Vagina (tissue), 2 donors: ENCODE data around the gene ZNF189. TPM values are rescaled to one million over a fixed set of nuclear protein-coding genes. Genes with fewer than 3 reads are reported as not detected.

Experiments used
- DNase-seq, 2 donors: peaks; one replicate each; pipeline ENCODE4 v3.0.0-alpha.2; 2017; ENCODE audit errors: extremely low spot score in 2 of 2
- H3K27ac ChIP-seq: fragments of 200-600 bp; sonication (generic); one replicate; pipeline ENCODE4 v1.5.1; 2019
- H3K27me3 ChIP-seq: fragments of 200-600 bp; sonication (generic); one replicate; pipeline ENCODE4 v1.5.1; 2019
- H3K36me3 ChIP-seq, 2 donors: fragments of 200-600 bp; sonication (generic); one replicate each; pipeline ENCODE4 v1.5.1; 2017 to 2019
- H3K4me1 ChIP-seq: fragments of 200-600 bp; sonication (generic); one replicate; pipeline ENCODE4 v1.5.1; 2019
- H3K4me3 ChIP-seq, 2 donors: fragments of 200-600 bp; sonication (generic); 1 replicate in 1 of 2; 2 replicates in 1 of 2; pipeline ENCODE4 v1.5.1; 2016 to 2019
- H3K9me3 ChIP-seq: fragments of 200-600 bp; sonication (generic); one replicate; pipeline ENCODE4 v1.5.1; 2019
- CTCF ChIP-seq, 3 experiments: fragments of 450-650 bp in 2 of 3; fragments of 200-600 bp in 1 of 3; sonication (generic) in 1 of 3; IDR thresholded peaks; one replicate each; pipeline ENCODE4 v1.5.1; 2017 to 2019; ENCODE audit warnings: antibody characterized with exemption in 3 of 3, mild to moderate bottlenecking in 2 of 3, moderate library complexity in 2 of 3
- POLR2A ChIP-seq, 2 donors: fragments of 450-650 bp; IDR thresholded peaks; one replicate each; pipeline ENCODE4 v1.6.1; 2017; ENCODE audit warnings: antibody characterized with exemption in 2 of 2, mild to moderate bottlenecking in 2 of 2, moderate library complexity in 2 of 2
- POLR2AphosphoS5 ChIP-seq, 2 donors: sonication (generic); formaldehyde crosslinking; IDR thresholded peaks; one replicate each; pipeline ENCODE4 v1.9.0; 2017; ENCODE audit warnings: antibody characterized with exemption in 2 of 2, mild to moderate bottlenecking in 2 of 2, low read depth in 1 of 2; ENCODE audit not compliant: insufficient read depth in 1 of 2
- intact Hi-C: fragments of 100-400 bp; cut with DNase I; formaldehyde crosslinking; loops from one replicate; pipeline ENCODE4 v1.15.1; 2023
- total RNA-seq: library from RNA; depleted of rRNA; stranded (reverse); fragments of >200 nt; gene quantifications from one replicate; pipeline ENCODE4 v1.2.3, GENCODE V29; 2016

Gene ZNF189
- total RNA-seq, 1 donor from 2014 or later: 12.5 TPM

DNA sequence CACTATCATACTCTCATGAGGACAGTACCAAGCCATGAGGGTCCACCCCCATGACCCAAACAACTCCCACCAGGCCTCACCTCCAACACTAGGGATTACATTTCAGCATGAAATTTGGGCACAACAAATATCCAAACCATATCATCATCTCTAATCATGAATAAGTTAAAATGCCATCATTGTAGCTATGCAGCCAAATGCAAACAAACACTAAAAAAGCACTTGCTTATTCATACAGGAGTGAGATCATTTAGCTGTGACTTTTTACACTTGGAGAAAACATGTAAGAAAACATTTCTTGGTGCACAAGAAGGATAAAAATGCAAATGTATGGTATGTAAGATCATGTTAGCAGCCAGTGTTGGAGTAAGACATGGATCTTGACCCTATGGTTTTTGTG is 38.0 kb upstream of the ZNF189 start:
- Histone ChIP-seq H3K9me3 (no peaks in the 10 kb centered on the region), H3K27me3 (no peaks in the 10 kb centered on the region), H3K4me3 (no peak overlapping the region), H3K27ac (no peak overlapping the region), H3K36me3 (no peaks in the 10 kb centered on the region), H3K4me1 (no peaks in the 10 kb centered on the region)
- TF ChIP-seq CTCF (IDR thresholded peaks at IDR 0.05): no peak
- DNase-seq: no peak
- intact Hi-C loops: loop anchor here (10.0 kb wide), 1 partner anchor 916 kb away; no protein-coding TSS in a partner anchor

GRCh38 chr9:101362450-101362849 is 36.2 kb upstream of the ZNF189 start:
- Histone ChIP-seq H3K27ac (no peak overlapping the region), H3K4me3 (no peak overlapping the region), H3K36me3 (no peaks in the 10 kb centered on the region), H3K27me3 (no peaks in the 10 kb centered on the region), H3K4me1 (no peaks in the 10 kb centered on the region), H3K9me3 (no peaks in the 10 kb centered on the region)
- no peak for DNase-seq
- TF ChIP-seq CTCF (IDR thresholded peaks at IDR 0.05) (no peak), POLR2A (IDR thresholded peaks at IDR 0.05) (no peak), POLR2AphosphoS5 (IDR thresholded peaks at IDR 0.05; ENCODE audit: insufficient read depth in 1 of 2, low read depth in 1 of 2) (no peak)
- intact Hi-C loops: loop anchor here (10.0 kb wide), 1 partner anchor 918 kb away; no protein-coding TSS in a partner anchor

- Histone ChIP-seq H3K27ac (no peak overlapping the region), H3K36me3 (no peaks in the 10 kb centered on the region), H3K9me3 (no peaks in the 10 kb centered on the region), H3K27me3 (no peaks in the 10 kb centered on the region), H3K4me1 (no peaks in the 10 kb centered on the region), H3K4me3 (no peak overlapping the region)
- intact Hi-C loops: loop anchor here (10.0 kb wide), 1 partner anchor 920 kb away; no protein-coding TSS in a partner anchor
- TF ChIP-seq POLR2A (IDR thresholded peaks at IDR 0.05) (no peak), POLR2AphosphoS5 (IDR thresholded peaks at IDR 0.05; ENCODE audit: insufficient read depth in 1 of 2, low read depth in 1 of 2) (no peak), CTCF (IDR thresholded peaks at IDR 0.05) (no peak)
- DNase-seq: no peak
Observed at GRCh38 chr9:101365181-101365580, 33.5 kb upstream of the ZNF189 start.

DNA sequence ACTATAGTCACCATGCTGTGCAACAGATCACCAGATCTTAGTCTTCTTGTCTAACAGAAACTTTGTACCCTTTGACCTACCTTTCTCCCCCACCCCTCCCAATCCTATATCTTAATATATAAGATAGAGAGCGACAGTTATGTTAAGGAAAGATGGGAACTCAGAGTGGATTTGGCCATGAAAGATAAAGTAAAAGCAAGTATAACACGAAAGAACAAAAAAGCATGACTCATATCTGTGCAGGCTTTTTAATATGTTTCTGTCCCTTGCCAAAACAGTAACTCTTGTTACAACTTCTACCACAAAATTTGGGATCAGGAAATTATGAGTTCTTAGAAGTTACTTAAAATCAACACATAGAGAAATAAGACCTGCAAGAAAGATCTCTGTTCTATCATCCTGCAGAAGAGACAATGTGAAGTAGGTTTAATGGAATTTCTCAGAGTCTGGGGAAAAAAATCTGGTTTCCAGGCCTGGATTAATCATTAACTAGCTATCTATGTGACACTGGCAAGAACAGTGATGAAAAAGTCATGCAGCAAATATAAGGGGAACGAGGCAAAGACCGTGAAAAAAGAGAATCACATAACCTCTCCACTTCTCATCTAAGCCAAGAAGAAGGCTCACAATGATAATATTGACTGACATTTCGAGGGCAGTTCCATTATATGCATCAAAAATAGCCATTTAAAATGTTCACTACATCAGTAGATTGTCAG is 32.5 kb upstream of the ZNF189 start:
- H3K36me3 ChIP-seq: no peaks in the 10 kb centered on the region
- TF ChIP-seq POLR2AphosphoS5 (IDR thresholded peaks at IDR 0.05; ENCODE audit: insufficient read depth in 1 of 2, low read depth in 1 of 2): no peak
- no peak for TF ChIP-seq CTCF (IDR thresholded peaks at IDR 0.05)
- TF ChIP-seq POLR2A (IDR thresholded peaks at IDR 0.05): no peak
- intact Hi-C loops: loop anchor here (10.0 kb wide), 1 partner anchor 921 kb away; no protein-coding TSS in a partner anchor

GRCh38 chr9:101367323-101367722 is 31.3 kb upstream of the ZNF189 start:
- Histone ChIP-seq H3K4me1 (no peaks in the 10 kb centered on the region), H3K4me3 (no peak overlapping the region), H3K27ac (no peak overlapping the region), H3K9me3 (no peaks in the 10 kb centered on the region), H3K36me3 (no peaks in the 10 kb centered on the region), H3K27me3 (no peaks in the 10 kb centered on the region)
- no peak for DNase-seq
- intact Hi-C loops: loop anchor here (10.0 kb wide), 1 partner anchor 923 kb away; no protein-coding TSS in a partner anchor
- TF ChIP-seq POLR2A (IDR thresholded peaks at IDR 0.05) (no peak), CTCF (IDR thresholded peaks at IDR 0.05) (no peak), POLR2AphosphoS5 (IDR thresholded peaks at IDR 0.05; ENCODE audit: insufficient read depth in 1 of 2, low read depth in 1 of 2) (no peak)

More for the DNA sequence above, 32.5 kb upstream of the ZNF189 start:
- no peaks in the 10 kb centered on the region for H3K4me1 ChIP-seq
- H3K27ac ChIP-seq: no peak overlapping the region
- DNase-seq: no peak
- no peaks in the 10 kb centered on the region for H3K9me3 ChIP-seq
- H3K4me3 ChIP-seq: no peak overlapping the region
- H3K27me3 ChIP-seq: no peaks in the 10 kb centered on the region
